Measurements from ENCODE around the gene IDNK.

Gene IDNK

DNA sequence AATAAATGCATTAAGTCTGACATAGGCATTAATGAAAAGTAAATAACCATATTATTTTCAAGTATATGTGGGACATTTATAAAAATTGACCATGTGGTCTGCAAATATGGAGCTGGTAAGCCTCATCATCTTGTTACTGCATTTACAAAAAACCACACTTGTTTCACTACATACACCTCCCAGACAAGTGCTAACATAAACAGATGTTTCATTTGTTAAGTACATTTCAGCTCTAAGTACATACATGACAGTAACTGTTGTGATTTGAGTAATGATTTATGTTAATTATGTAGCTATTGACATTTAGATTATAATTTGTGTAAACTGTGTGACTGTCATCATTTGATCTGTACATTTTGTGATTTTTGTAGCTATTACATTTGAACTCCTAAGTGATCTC is 13.9 kb downstream of the IDNK start:
- no peak for DNase-seq

DNA sequence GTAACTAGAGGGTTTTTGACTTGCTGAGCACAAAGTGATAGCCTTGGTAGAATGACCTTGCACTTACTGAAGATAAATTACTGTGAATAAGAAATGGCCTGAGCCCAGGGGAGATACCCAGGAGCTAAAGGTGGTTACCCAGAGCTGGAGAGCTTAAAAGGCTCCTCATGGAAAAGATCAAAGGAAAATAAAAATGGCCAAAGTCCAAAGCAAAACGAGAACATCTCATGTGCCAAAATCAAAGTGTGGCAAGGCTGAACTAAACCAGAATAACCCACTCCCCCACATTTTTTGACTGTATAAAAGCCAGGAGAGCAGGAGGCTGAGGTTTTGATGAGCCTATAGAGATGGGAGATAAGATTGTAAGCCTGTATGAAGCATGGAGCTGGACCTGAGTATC is 14.4 kb downstream of the IDNK start:
- no peak for DNase-seq

DNA sequence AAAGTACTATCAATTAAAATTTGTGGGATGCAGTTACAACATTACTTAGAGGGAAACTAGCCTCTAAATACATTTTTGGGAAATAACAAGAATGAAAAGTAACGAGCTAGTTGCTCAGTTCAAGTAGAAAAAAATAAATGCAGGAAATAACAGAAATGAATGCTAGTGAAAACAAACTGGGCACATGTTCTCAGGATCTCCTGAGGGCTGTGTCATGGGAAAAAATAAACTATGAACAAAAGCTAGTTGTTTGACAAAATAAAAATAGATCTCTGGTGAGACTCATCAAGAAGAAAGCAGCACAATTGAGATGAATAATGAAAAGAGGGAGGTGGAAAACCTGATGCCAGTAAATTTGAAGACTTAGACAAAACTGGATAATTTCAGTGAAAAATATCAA is 16.3 kb downstream of the IDNK start:
- DNase-seq = no peak

DNA sequence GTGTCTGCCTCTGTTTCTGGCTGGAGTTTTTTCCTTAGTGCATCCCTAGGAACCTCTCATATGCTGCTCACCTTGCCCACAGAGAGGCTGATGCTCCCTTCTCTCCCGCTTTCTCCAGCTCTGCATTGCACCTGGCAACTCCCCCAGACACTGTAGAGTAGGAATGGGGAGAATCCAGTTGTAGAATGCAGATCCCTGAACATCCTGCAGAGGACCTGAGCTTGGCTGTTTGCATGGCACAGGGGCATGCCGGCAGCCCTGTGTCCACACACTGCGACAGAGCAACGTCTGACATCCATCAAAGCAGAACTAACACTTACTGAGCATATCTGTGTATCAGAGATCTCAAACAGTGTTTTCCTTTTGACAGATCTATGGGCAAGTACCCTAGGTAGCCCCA is 19.9 kb downstream of the IDNK start:
- no peak for DNase-seq

DNA sequence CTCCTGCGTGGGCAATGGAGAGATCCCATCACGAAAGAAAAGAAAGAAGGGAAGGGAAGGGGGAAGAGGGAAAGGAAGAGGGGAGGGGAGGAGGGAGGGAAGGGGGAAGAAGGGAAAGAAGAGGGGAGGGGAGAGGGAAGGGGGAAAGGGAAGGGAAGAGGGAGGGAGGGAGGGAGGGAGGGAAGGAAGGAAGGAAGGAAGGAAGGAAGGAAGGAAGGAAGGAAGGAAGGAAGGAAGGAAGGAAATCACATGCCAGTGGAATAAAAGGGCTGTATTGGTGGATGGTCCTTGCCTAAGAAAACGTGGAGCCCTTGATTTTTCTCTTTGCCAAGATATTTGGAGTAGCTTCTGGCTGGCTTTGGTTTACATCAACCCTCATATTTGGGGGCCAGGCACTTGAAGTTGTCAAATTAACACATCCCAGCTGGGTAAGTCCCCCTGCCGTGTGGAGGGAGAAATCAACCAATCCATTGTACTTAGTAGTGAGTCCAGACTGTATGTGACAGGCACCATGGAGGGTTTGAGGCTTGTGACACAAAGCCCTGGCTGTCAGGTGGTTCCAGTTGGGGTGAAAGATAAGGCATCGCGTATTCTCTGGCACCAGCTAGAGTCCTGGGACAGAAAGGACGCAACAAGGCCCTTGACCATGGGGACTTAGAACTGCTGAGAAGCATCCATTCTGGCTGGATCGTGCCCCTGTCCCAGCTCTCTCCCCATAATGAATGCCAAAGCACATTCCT is 23.7 kb downstream of the IDNK start:
- DNase-seq = no peak

DNA sequence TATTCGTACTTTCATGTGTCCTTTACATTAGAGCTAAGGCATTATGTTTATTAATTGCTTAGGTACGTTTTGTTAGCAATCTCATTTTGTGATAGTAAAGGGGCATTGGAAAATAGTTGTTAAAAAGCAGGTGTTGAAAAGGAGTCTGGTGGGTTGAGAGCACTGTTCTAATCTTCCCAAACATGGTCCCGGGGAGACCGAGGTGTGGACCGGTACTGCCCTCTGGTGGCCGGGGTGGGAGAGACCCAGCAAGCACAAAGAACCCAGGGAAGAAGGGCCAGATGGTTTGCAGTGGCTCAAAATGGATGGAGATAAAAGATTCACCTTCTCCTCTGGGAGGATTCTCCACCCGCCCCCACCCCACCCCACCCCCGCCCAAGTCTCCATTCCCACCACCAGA is 26.1 kb downstream of the IDNK start:
- no peak for DNase-seq

DNA sequence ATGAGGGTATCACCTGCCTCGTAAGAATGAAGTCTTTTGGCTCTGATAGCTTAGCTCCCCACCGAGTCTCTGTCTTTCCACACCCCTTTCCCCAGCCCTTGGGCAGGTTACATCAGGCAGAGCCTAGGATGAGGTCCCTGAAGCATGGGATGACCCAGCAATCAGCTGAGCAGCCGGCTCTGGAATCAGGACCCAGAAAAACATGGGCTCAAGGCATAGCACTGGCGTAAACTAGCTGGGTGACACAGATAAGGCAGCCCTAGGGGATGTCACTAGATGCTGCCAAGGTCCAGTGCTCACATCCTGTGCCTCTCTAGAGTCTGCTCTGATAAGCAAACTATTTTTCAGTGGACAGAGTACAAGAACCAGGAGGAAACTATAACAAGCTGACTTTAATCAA is 26.6 kb downstream of the IDNK start:
- no peak for DNase-seq

DNA sequence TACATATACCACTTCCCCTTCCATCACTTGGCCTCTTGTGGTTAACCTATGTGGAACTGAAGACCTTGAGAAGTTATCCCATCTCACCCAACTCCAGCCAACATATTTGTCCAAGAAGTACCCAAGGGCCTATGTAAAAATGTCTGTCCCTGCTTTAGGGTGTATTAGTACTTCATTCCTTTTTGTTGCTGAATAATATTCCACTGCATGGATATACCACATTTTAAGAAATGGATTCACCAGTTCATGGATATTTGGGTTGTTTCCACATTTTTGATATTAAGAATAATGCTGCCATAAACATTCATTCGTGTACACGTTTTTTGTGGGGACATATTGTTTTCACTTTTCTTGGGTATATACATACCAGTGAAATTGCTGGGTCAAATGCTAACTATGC is 28.6 kb downstream of the IDNK start:
- DNase-seq = no peak

DNA sequence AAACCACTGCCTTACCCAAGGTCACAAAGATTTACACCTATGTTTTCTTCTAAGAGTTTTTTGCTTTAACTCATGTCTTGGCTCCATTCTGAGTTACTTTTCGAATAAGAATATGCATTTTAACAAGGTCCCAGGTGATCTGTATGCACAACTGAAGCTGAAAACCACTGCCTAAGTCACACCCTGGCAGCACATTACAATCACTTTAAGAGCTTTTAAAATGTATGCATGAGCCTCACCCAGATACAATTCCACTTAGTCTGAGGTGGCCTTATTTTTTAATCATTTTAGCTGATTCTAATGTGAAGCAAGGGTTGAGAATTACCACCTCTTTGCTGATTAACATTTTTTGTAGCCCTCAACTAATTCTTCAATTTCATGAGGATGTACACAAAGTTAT is 29.5 kb downstream of the IDNK start:
- no peak for DNase-seq

DNA sequence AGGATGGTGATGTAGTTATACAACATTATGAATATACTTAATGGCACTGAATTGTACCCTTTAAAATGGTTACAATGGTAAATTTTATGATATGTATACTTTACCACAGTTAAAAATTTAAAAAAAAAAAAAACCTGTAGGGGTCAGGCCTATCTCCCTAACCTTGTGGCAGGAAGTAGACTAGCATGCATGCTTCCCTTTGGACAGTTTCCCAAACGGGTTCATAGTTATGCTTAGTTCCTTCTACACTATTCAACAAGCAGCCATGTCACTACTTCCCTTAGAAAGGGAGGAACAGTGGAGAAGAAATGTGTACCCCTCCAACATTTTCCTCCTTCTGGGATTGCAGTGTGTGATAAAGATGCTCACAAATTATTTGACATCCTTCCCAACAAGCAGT is 32.5 kb downstream of the IDNK start:
- no peak for DNase-seq

DNA sequence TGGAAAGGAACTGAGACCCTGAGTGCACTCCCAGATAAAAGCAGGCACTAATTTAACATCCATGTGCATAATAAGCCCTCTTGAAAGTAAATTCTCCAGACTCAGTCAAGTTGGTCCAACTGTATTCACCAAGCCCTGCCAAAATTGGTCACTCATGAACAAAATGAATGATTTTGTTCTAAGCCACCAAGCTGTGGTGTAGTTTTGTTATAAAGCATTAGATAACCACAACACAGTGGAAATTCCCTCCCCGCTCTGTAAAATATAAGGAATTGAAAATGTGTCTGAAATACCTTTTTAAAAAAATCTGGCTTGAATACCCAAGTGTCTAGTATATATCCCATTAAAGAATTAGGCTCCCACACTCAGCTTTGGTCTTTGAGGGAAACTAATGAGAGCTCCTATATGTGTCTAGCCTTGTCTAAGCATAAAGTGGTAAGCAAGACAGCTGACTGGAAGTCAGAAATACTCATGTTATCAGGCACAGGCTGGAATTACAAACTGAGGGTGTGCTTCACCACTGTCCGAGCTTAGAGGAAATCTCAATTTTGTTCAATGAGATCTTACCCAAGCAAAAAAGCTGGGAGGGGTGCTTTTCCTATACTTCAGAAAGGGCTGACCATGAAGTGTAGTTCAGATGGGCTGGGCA is 33.2 kb downstream of the IDNK start:
- DNase-seq = no peak

DNA sequence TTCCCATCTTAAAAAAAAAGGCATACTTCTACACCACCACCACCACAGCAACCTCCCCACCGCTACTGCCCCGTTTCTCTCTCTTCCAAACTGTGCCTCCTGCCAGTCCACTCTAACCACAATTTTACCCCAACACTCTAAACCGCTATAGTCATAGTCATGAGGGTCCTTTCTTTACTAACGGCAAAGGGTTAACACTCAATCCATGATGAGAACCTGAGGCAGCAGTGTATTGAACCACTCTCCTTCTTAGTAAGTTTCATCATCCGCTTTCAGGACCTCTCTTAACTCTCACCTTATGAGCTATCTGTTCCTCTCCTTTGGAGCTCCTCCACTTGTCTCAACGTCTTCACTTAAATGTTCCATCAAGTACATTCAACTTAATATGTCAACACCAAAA is 34.0 kb downstream of the IDNK start:
- no peak for DNase-seq

DNA sequence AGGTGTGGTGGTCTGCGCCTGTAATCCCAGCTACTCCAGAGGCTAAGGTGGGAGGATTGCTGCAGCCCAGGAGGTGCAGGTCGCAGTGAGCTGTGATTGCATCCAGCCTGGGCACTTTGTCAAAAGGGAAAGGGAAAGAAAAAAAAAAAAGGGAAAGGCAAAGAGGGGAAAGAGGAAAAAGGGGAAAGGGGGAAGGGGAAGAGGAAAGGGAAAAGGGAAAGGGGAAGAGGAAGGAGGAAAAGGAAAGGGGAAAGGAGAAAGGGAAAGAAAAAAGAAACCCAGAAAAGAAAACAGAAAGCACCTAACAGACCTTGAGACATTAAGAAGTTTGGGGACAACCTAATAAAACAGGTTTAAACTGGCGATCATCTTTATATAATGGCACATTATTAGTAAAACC is 40.0 kb downstream of the IDNK start:
- no peak for DNase-seq

DNA sequence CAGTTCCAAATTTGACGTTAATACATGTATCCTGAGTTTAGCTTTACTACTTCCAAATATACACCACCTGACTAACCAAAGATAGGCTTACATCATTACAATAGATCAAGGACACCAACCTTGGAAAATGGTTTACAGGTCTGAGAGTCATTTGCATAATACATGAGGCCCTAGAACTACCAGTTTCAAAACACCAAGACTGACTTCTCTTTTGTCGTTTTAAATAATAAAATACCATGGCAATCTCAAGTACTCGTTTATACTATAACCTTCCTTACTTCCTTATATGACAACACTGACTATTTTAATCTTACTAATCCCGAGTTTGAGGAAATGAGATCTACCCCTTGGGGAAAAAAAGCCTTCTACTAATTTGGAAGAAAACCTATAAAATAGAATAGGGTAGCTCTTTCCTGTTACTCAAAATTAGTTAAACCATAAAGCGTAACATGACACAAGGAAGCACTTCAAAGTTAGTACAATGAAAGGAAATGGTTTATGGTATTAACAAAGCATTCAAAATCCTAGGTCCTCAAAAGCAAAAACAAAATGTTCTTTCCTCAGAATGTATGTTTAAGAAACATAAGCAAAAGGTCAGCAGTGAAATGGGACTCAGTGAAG is 42.7 kb downstream of the IDNK start:
- DNase-seq = no peak

DNA sequence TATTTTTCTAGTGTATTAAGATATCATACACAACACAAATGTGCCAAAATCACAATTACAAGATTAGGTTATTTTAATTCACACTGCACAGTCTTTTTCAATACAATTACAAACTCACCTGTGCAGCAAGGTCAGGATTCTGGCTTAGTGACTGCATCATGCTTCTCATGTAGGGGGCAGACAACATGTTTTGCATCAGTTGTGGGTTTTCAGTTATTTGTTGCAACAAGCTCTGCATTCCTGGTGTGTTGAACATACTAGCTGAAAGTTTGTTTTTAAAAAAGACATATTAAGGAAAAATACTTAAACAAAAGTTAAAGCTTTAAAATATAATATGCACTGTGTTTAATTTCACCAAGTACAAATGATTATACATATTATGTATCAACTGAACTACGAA is 46.1 kb downstream of the IDNK start:
- DNase-seq = no peak

DNA sequence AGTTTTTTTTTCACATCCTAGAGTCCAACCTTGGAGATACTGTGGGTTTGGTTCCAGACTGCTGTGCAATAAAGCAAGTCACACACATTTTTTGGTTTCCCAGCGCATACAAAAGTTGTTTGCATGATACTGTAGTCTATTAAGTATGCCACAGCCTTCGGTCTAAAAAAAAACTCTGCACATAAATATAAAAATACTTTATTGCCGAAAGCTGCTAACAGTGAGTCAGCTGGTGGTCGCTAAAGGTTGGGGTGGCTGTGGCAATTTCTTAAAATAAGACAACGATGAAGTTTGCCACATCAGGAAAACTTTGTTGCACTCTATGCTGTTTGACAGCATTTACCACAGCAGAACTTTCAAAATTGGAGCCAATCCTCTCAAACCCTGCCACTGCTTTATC is 47.4 kb downstream of the IDNK start:
- DNase-seq = no peak

DNA sequence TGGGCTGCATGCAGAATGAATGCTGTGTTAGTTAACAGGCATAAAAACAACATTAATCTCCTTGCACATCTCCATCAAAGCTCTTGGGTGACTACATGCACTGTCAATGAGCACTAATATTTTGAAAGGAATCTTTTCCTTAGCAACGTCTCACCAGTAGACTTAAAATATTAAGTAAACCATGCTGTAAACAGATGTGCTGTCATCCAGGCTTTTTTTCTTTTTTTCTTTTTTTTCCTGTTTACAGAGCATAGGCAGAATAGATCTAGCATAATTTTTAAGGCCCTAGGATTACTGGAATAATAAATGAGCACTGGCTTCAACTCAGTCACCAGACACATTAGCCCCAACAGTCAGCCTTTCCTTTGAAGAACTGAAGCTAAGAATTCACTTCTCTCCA is 48.5 kb downstream of the IDNK start:
- DNase-seq = no peak

DNA sequence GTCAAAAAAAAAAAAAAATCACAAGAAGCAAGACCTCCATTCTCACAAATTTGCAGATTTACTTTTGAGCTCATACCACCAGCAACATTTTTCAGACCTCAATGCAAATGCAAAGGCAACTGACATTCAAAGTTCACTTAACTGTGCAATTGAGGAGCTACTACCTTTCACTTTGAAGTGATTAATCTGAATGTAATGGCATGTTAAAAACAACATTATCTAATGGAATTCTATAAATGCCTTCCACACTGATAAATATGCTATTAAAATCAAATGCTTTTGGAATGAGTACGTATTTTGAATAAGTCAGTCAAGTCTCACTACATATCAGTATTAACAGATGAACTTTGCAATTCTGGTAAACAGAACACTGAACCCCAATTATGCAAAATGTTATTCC is 52.5 kb downstream of the IDNK start:
- no peak for DNase-seq

DNA sequence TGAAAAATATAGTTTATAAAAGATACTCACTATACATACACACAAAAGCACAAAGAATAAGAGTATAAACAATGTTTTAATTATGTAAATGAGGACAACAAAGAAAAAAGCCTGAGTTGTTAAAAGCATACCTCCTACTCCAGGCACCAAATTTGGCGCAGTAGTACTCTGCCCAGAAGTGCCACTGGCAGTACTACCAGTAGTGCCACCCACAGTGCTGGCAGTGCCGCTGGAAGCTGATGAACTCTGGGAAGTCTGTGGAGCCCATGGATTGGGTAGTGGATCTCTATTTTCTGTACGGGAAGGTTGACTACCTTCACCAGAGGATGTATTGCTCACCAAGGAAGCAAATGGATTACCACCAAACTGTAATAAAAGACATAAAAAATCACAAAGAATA is 54.7 kb downstream of the IDNK start:
- DNase-seq = no peak

DNA sequence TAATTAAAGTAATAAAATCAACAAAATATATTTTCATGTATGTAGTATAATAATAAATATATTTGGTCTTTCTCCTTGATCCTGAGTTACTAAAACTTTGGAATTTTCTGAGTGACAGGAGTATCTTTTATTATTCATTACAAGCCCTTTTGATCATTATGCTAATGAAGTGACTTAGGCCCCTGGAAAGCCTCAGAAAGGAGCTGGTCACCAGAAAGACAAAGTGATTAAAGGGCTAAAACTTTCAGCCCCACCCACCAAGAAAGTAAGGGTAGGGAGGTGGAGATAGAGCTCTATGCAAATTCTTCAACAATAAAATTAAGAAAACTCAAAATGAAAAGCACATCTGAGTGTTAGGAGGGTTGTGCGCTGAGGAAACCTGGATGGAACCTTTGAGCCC is 57.3 kb downstream of the IDNK start:
- no peak for DNase-seq

DNA sequence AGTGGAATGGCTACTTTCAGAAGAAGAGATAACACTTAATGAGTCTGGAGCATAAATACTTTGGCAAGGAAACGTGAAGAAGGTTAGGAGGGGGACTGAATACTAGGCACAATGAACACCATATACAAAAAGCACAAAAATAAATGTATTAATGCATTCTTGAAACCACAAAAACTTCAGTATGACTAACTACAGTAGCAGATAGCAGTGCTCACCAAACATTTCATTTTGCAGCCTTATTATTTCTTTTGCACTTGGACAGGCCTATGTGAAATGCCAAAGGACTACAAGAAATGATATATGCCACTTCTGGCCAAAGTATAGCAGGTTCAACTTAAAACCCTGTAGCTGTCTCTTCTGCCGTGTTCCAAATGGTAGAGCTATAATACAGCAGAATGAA is 58.5 kb downstream of the IDNK start:
- DNase-seq = no peak

DNA sequence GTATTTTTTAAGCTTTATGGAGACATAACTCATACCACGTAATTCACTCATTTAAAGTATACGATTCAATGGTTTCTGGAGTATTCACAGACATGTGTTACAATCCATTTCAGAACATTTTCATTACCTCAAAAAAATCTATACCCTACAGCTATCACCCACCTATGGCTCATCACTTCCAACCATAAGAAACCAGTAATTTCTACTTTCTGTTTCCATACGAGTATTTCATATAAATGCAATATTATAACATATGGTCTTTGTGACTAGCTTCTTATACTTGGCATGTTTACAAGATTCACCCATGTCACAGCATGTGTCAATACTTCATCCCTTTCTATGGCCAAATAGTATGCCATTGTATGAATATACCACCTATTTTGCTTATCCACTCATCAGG is 66.0 kb downstream of the IDNK start:
- DNase-seq = no peak

DNA sequence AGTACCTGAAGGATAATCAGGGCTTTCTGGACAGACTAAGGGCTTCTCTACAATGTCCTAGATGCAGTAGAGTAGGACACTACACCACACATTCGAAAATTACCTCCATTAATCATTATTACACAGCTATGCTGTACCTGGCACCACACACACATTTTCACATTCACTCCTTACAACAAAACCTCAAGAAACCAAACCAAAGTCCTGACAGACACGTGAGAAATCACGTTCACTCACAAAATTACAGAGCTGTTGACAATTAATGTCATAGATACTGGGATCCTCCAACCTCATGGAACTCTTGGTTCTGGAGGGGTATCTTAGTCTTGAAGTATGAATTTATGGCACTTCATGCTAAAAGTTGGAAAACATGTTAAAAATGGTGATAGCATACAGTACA is 68.5 kb downstream of the IDNK start:
- DNase-seq = no peak

Measured in NCI-H1694 (cell line).